SU-DHL-6 (cell line): ENCODE measurements around the gene LAMA1.

ENCODE experiments used
- H2AFZ ChIP-seq: fragments of 200-600 bp; sonication (generic); 2 replicates; pipeline ENCODE4 v1.6.1; 2014; ENCODE audit warnings: low read depth, mild to moderate bottlenecking, moderate library complexity, mixed read lengths, antibody characterized with exemption, low read length; ENCODE audit not compliant: severe bottlenecking
- H3F3A ChIP-seq: fragments of 200-600 bp; shearing (Covaris generic); 2 replicates; pipeline ENCODE4 v1.6.0; 2016; ENCODE audit warnings: antibody characterized with exemption, mild to moderate bottlenecking; ENCODE audit not compliant: insufficient read depth
- H3K27ac ChIP-seq: fragments of 200-600 bp; sonication (generic); 2 replicates; pipeline ENCODE4 v1.5.1; 2016; ENCODE audit warnings: low read depth, mild to moderate bottlenecking, low read length, moderate library complexity, mixed read lengths
- H3K27me3 ChIP-seq: fragments of 200-600 bp; sonication (generic), shearing (Covaris generic); 2 replicates; pipeline ENCODE4 v1.6.0; 2014; ENCODE audit warnings: mild to moderate bottlenecking, low read length
- H3K36me3 ChIP-seq: fragments of 200-600 bp; sonication (generic); 2 replicates; pipeline ENCODE4 v1.6.1; 2014; ENCODE audit warnings: mild to moderate bottlenecking, low read length, mixed read lengths
- H3K4me2 ChIP-seq: fragments of 300-600, 200-600 bp; shearing (Covaris generic), sonication (generic); 2 replicates; pipeline ENCODE4 v1.6.0; 2014; ENCODE audit warnings: low read length, low read depth, mild to moderate bottlenecking; ENCODE audit not compliant: poor library complexity, severe bottlenecking
- H3K4me3 ChIP-seq: fragments of 200-600 bp; sonication (generic); 2 replicates; pipeline ENCODE4 v1.5.1; 2014; ENCODE audit warnings: antibody characterized with exemption, low read length, mild to moderate bottlenecking, mixed read lengths; ENCODE audit not compliant: insufficient read depth, poor library complexity, severe bottlenecking
- H3K79me2 ChIP-seq: fragments of 200-600 bp; sonication (generic); 2 replicates; pipeline ENCODE4 v1.6.1; 2014; ENCODE audit warnings: mild to moderate bottlenecking, low read length, moderate library complexity; ENCODE audit not compliant: insufficient read depth
- H3K9ac ChIP-seq: fragments of 200-600 bp; sonication (generic); 2 replicates; pipeline ENCODE4 v1.7.0; 2014; ENCODE audit warnings: mild to moderate bottlenecking, low read length
- H3K9me2 ChIP-seq: fragments of 200-600 bp; sonication (generic); replicated peaks from 2 replicates; pipeline ENCODE4 v1.6.1; 2014; ENCODE audit warnings: low read length; ENCODE audit not compliant: insufficient read depth
- H3K9me3 ChIP-seq: fragments of 200-600 bp; sonication (generic); 2 replicates; pipeline ENCODE4 v1.6.1; 2014; ENCODE audit warnings: low read length, mixed read lengths; ENCODE audit not compliant: insufficient read depth
- H4K20me1 ChIP-seq: fragments of 200-600 bp; sonication (generic); 2 replicates; pipeline ENCODE4 v1.6.1; 2014; ENCODE audit warnings: low read depth, mild to moderate bottlenecking, antibody characterized with exemption, low read length, moderate library complexity, mixed read lengths
- CTCF ChIP-seq: fragments of 200-600 bp; sonication (generic); IDR thresholded peaks from one replicate; pipeline ENCODE4 v1.5.1; 2017; ENCODE audit warnings: antibody characterized with exemption, mild to moderate bottlenecking, low read length, moderate library complexity; ENCODE audit not compliant: insufficient read depth, poor library complexity, severe bottlenecking
- EZH2phosphoT487 ChIP-seq: fragments of 200-600 bp; sonication (generic), shearing (Covaris generic); conservative IDR thresholded peaks from 2 replicates; pipeline ENCODE4 v1.6.1; 2018; ENCODE audit warnings: mild to moderate bottlenecking, antibody characterized with exemption, low read length, moderate library complexity, mixed read lengths

The LAMA1 gene

GRCh38 chr18:7028625-7029024 lies 89.0 kb downstream of the LAMA1 start:
- TF ChIP-seq CTCF (no peak), EZH2phosphoT487 (no peak)
- Histone ChIP-seq H3K9ac (no peak overlapping the region), H3K9me3 (no peaks in the 10 kb centered on the region), H3K4me2 (no peak overlapping the region), H3K79me2 (no peaks in the 10 kb centered on the region), H3K27me3 (no peaks in the 10 kb centered on the region), H3K27ac (no peak overlapping the region), H3K9me2 (no peaks in the 10 kb centered on the region), H3F3A (no peaks in the 10 kb centered on the region), H3K36me3 (no peaks in the 10 kb centered on the region), H3K4me3 (no peak overlapping the region), H2AFZ (no peak overlapping the region), H4K20me1 (no peaks in the 10 kb centered on the region)

GRCh38 chr18:7025194-7025593 lies 92.4 kb downstream of the LAMA1 start:
- H3K27ac ChIP-seq, result no peak overlapping the region
- H3F3A ChIP-seq, result no peaks in the 10 kb centered on the region
- H3K4me3 ChIP-seq, result no peak overlapping the region
- no peaks in the 10 kb centered on the region for H3K36me3 ChIP-seq
- H3K9ac ChIP-seq, result no peak overlapping the region
- no peak overlapping the region for H3K4me2 ChIP-seq
- no peaks in the 10 kb centered on the region for H3K79me2 ChIP-seq
- TF ChIP-seq CTCF (no peak), EZH2phosphoT487 (no peak)
- no peak overlapping the region for H2AFZ ChIP-seq
- no peaks in the 10 kb centered on the region for H3K9me2 ChIP-seq
- no peaks in the 10 kb centered on the region for H3K27me3 ChIP-seq
- no peaks in the 10 kb centered on the region for H3K9me3 ChIP-seq
- no peaks in the 10 kb centered on the region for H4K20me1 ChIP-seq

GRCh38 chr18:7023581-7023980 lies 94.0 kb downstream of the LAMA1 start:
- Histone ChIP-seq H2AFZ (no peak overlapping the region), H3K9me3 (no peaks in the 10 kb centered on the region), H3K9ac (no peak overlapping the region), H3K27me3 (no peaks in the 10 kb centered on the region), H3K4me2 (no peak overlapping the region), H3K9me2 (no peaks in the 10 kb centered on the region), H3K4me3 (no peak overlapping the region), H3F3A (no peaks in the 10 kb centered on the region), H3K36me3 (no peaks in the 10 kb centered on the region), H4K20me1 (no peaks in the 10 kb centered on the region), H3K27ac (no peak overlapping the region), H3K79me2 (no peaks in the 10 kb centered on the region)
- TF ChIP-seq CTCF (no peak), EZH2phosphoT487 (no peak)
